HG03460 (cell line): ENCODE data around the gene HS3ST5.
"Not testable (repeated sequence)": the region's sequence is repeated elsewhere in the genome, so short reads cannot be mapped to it uniquely, and the experiment has no call there.

Experiments used
- ATAC-seq: cut with Tn5 transposase; IDR thresholded peaks from one replicate; pipeline ENCODE4 v1.9.1; 2021; ENCODE audit not compliant: unreplicated experiment

HS3ST5 gene

GRCh38 chr6:114339706-114340105 lies 3.1 kb downstream of the HS3ST5 start:
- no peak for ATAC-seq

- no peak for ATAC-seq
These were observed 8.6 kb downstream of the HS3ST5 start for GRCh38 chr6:114334237-114334636.

GRCh38 chr6:114327074-114327473 lies 15.7 kb downstream of the HS3ST5 start:
- no peak for ATAC-seq

GRCh38 chr6:114323784-114324183 lies 19.0 kb downstream of the HS3ST5 start:
- no peak for ATAC-seq

GRCh38 chr6:114319749-114320148 lies 23.1 kb downstream of the HS3ST5 start:
- no peak for ATAC-seq

GRCh38 chr6:114315831-114316595 lies 26.8 kb downstream of the HS3ST5 start:
- ATAC-seq, result no peak

GRCh38 chr6:114313816-114314215 lies 29.0 kb downstream of the HS3ST5 start:
- ATAC-seq, result not testable (repeated sequence)

- no peak for ATAC-seq
These were observed 29.9 kb downstream of the HS3ST5 start for GRCh38 chr6:114312931-114313330.

- ATAC-seq, result no peak
These were observed 32.8 kb downstream of the HS3ST5 start for GRCh38 chr6:114310053-114310452.

- ATAC-seq, result no peak
These were observed 38.4 kb downstream of the HS3ST5 start for GRCh38 chr6:114304304-114304887.

- ATAC-seq, result no peak
These were observed 41.1 kb downstream of the HS3ST5 start for GRCh38 chr6:114301596-114302219.

- ATAC-seq, result no peak
These were observed 45.7 kb downstream of the HS3ST5 start for GRCh38 chr6:114297135-114297534.

- no peak for ATAC-seq
These were observed 50.4 kb downstream of the HS3ST5 start for GRCh38 chr6:114292431-114292830.

GRCh38 chr6:114291428-114291827 lies 51.4 kb downstream of the HS3ST5 start:
- ATAC-seq, result no peak

- ATAC-seq, result no peak
These were observed 52.0 kb downstream of the HS3ST5 start for GRCh38 chr6:114290864-114291263.

- no peak for ATAC-seq
These were observed 53.9 kb downstream of the HS3ST5 start for GRCh38 chr6:114288701-114289495.

GRCh38 chr6:114287461-114287860 lies 55.4 kb downstream of the HS3ST5 start:
- no peak for ATAC-seq

- ATAC-seq, result no peak
These were observed 56.6 kb downstream of the HS3ST5 start for GRCh38 chr6:114286211-114286610.

GRCh38 chr6:114284281-114284680 lies 58.5 kb downstream of the HS3ST5 start:
- ATAC-seq, result no peak

- ATAC-seq, result no peak
These were observed 60.5 kb downstream of the HS3ST5 start for GRCh38 chr6:114282292-114282691.

- ATAC-seq, result no peak
These were observed 61.3 kb downstream of the HS3ST5 start for GRCh38 chr6:114281496-114281895.
